ENCODE data around the gene RALGAPA2. TPM values are rescaled to one million over a fixed set of nuclear protein-coding genes. Genes with fewer than 3 reads are reported as not detected.

RALGAPA2 gene
- total RNA-seq, 4 donors from 2014 or later = 13.3 to 29.8 (median 23.6) TPM

DNA sequence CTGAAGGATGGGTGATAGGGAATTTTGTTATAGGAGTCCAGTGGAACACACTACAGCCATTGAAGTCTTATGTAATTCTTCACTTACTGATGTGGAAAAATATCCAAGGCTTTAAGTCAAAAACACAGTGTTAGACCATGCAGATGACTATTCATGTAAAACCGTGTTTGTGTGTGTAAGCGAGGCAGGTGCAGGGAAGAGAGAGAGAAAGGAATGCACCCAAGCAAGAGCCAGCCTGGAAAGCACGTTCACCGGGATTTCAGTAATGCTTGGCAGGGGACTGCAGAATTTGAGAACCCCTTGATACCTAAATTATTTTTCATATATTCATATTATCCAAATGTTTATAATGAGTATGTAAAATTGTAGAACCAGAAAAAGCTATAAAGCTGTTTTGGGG, 17.9 kb downstream of the RALGAPA2 start:
- TF ChIP-seq POLR2A (IDR thresholded peaks at IDR 0.05) = no peak
- TF ChIP-seq, protein P1, sequence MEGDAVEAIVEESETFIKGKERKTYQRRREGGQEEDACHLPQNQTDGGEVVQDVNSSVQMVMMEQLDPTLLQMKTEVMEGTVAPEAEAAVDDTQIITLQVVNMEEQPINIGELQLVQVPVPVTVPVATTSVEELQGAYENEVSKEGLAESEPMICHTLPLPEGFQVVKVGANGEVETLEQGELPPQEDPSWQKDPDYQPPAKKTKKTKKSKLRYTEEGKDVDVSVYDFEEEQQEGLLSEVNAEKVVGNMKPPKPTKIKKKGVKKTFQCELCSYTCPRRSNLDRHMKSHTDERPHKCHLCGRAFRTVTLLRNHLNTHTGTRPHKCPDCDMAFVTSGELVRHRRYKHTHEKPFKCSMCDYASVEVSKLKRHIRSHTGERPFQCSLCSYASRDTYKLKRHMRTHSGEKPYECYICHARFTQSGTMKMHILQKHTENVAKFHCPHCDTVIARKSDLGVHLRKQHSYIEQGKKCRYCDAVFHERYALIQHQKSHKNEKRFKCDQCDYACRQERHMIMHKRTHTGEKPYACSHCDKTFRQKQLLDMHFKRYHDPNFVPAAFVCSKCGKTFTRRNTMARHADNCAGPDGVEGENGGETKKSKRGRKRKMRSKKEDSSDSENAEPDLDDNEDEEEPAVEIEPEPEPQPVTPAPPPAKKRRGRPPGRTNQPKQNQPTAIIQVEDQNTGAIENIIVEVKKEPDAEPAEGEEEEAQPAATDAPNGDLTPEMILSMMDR (IDR thresholded peaks at IDR 0.05) = no peak
- no peaks in the 10 kb centered on the region for H3K36me3 ChIP-seq
- H3K4me3 ChIP-seq = no peak overlapping the region
- H3K27ac ChIP-seq = no peak overlapping the region
- WGBS, 2 donors = 90 to 95% methylated on average over 4 of the region's 4 CpGs
- H3K27me3 ChIP-seq = no peaks in the 10 kb centered on the region
- intact Hi-C loops (cut with DNase I) = no loop called here
- H3K9me3 ChIP-seq = no peaks in the 10 kb centered on the region
- no peak for DNase-seq
- peaks cover 0 to 12% (median 0%) of the 10 kb centered on the region in 3 donors for H3K4me1 ChIP-seq

DNA sequence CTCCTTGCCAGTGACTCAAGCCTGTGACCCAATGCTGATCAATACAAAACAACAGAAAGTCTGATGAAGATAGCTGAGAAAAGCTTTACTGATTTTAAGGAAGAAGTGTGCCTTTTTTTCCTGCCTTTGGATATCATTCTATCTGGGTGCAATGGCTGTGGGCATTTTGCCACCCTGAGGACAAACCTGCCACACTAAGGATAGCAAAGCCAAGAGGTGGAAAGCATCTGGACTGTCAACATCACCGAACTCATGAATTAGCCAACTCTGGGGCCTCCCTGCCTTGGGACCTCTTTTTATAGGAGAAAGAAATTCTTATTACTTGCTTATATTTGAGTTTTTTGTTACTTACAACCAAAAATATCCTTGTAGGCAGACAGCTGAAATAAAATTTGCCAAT, 19.9 kb downstream of the RALGAPA2 start:
- H3K4me1 ChIP-seq = peaks cover 0 to 12% (median 0%) of the 10 kb centered on the region in 3 donors
- WGBS, 2 donors = 73 to 87% methylated on average over 1 of the region's 1 CpG
- H3K36me3 ChIP-seq = no peaks in the 10 kb centered on the region
- no peak overlapping the region for H3K4me3 ChIP-seq
- H3K27me3 ChIP-seq = no peaks in the 10 kb centered on the region
- no peaks in the 10 kb centered on the region for H3K9me3 ChIP-seq
- intact Hi-C loops (cut with DNase I) = no loop called here
- no peak for DNase-seq
- no peak overlapping the region for H3K27ac ChIP-seq
- no peak for TF ChIP-seq POLR2A (IDR thresholded peaks at IDR 0.05)
- TF ChIP-seq, protein P1 (IDR thresholded peaks at IDR 0.05) = no peak

DNA sequence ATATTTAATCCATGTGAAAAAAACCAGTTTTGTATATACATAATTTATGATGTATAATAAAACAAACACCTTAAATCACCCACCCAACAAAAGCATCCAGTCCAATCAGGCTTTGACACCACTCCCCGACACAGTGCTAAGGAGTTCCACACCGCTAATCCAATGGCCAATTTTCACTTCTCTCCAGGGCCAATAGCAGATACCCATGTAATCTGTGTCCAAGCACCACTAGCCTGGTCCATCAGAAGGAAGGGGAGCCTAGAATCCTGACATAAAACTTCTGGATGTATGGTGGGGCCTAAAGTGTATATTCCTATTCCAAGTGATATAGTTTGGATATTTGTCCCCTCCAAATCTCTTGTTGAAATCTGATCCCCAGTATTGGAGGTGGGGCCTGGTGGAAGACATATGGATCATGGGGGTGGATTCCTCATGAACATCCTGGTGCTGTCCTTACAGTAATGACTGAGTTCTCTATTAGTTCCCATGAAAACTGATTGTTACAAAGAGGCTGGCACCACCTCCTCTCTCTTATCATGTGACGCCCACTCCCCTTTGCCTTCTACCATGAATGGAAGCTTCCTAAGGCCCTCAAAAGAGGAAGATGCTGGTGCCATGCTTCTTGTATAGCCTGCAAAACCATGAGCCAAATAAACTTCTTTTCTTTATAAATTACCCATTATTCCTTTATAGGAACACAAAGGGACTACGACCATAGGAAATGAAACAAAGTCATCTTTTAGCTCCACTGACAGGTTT, 20.8 kb downstream of the RALGAPA2 start:
- H3K9me3 ChIP-seq = no peaks in the 10 kb centered on the region
- no peak overlapping the region for H3K4me3 ChIP-seq
- intact Hi-C loops (cut with DNase I) = no loop called here
- no peak overlapping the region for H3K27ac ChIP-seq
- no peaks in the 10 kb centered on the region for H3K27me3 ChIP-seq
- DNase-seq = no peak
- 89% methylated on average over 4 of the region's 4 CpGs for WGBS, 2 donors
- TF ChIP-seq POLR2A (IDR thresholded peaks at IDR 0.05) = no peak
- TF ChIP-seq, protein P1 (IDR thresholded peaks at IDR 0.05) = no peak
- H3K36me3 ChIP-seq = no peaks in the 10 kb centered on the region
- peaks cover 0 to 9% (median 0%) of the 10 kb centered on the region in 3 donors for H3K4me1 ChIP-seq

DNA sequence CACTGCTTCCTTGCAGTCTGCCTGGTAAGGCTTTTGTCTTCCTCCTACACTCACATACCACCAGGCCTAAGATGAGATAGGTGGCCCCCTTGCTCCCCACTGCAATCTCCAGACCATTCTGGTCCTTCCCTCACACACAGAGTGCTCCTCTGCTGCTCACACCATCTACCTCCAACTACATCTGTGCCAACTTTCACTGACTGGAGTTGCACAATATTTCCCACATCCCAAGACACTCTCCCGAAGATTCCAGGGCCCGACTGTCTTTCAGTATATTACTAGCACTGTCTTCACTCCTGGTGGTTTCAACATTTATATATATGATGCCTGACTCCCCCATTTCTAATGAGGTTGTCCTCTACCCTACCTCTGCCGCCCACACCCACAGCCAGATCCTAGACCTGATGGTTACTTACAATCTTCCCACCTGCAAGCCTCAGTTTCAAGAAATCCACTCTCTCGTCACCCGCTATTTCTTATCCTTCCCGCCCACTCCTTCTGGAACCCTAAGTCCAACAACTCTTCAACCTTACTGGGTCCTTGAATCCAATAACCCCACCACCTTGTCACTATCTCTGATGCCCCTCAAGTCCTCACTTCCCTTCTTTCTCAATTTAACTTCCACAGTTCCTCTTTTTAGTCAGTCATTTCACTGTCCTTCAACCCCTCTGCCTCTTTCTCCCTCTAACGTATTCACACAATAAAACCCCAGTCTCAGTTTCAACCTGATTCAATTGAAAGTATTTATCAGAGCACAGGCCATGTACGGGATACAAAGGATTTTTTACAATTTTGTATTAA, 21.6 kb downstream of the RALGAPA2 start:
- Histone ChIP-seq H3K9me3 (no peaks in the 10 kb centered on the region), H3K4me3 (no peak overlapping the region), H3K27ac (no peak overlapping the region), H3K27me3 (no peaks in the 10 kb centered on the region), H3K4me1 (peaks cover 0 to 9% (median 0%) of the 10 kb centered on the region in 3 donors), H3K36me3 (no peaks in the 10 kb centered on the region)
- 86 to 90% methylated on average over 8 of the region's 8 CpGs for WGBS, 2 donors
- TF ChIP-seq, protein P1 (IDR thresholded peaks at IDR 0.05) = no peak
- TF ChIP-seq POLR2A (IDR thresholded peaks at IDR 0.05) = no peak
- intact Hi-C loops (cut with DNase I) = no loop called here
- no peak for DNase-seq

DNA sequence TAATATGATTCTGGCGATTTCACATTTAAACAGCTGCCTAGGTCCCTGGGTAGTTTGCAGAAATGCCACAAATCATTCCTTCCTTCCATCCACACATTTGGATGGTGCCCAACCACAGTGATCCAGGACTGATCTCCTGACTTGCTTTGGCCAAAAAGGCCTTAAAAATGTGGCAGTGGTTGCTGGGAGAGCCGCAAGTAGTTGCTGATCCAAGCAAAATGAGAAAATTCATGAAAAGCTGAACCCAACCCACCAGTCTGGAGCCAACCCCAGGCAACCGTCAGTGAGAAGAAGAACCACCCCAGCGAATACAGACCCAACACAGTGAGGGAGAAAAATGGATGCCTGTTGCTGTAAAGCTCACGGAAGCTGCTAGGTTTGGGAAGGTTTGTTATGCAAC, 25.1 kb downstream of the RALGAPA2 start:
- 80 to 84% methylated on average over 5 of the region's 5 CpGs for WGBS, 2 donors
- Histone ChIP-seq H3K27me3 (no peaks in the 10 kb centered on the region), H3K4me3 (no peak overlapping the region), H3K9me3 (no peaks in the 10 kb centered on the region), H3K36me3 (no peaks in the 10 kb centered on the region), H3K4me1 (peaks cover 0 to 9% (median 0%) of the 10 kb centered on the region in 3 donors), H3K27ac (no peak overlapping the region)
- TF ChIP-seq POLR2A (IDR thresholded peaks at IDR 0.05) = no peak
- TF ChIP-seq, protein P1 (IDR thresholded peaks at IDR 0.05) = no peak
- intact Hi-C loops (cut with DNase I) = no loop called here
- DNase-seq = no peak
